K562 (cell line): ENCODE results near the gene CDK14. TPM values are rescaled to one million over a fixed set of nuclear protein-coding genes. Genes with fewer than 3 reads are reported as not detected.

Experiments
- ARHGAP35 ChIP-seq: fragments of 450-650 bp; IDR thresholded peaks from 2 replicates; pipeline ENCODE4 v1.6.1; 2018; ENCODE audit not compliant: partially characterized antibody
- BRCA1 ChIP-seq, 2 experiments: fragments of 450-650 bp in 1 of 2; sonication (generic) in 1 of 2; formaldehyde crosslinking in 1 of 2; IDR thresholded peaks; 2 replicates each; pipeline versions ENCODE4 v1.5.0 to v1.6.1; 2017 to 2020; ENCODE audit warnings: mild to moderate bottlenecking in 1 of 2, missing genetic modification reagents in 1 of 2
- CREB1 ChIP-seq, 2 experiments: sonication (generic) in 1 of 2; formaldehyde crosslinking in 1 of 2; IDR thresholded peaks; 2 replicates each; pipeline versions ENCODE4 v1.6.1 to v1.8.0; 2012 to 2022; ENCODE audit warnings: inconsistent platforms in 1 of 2, mild to moderate bottlenecking in 1 of 2, missing genetic modification reagents in 1 of 2, moderate library complexity in 1 of 2
- ELF1 ChIP-seq: fragments of 200-800 bp; sonication (Bioruptor generic); IDR thresholded peaks from 2 replicates; pipeline ENCODE4 v1.6.1; 2016; ENCODE audit warnings: missing genetic modification characterization, missing compliant biosample characterization
- ESRRB ChIP-seq: fragments of 250-450 bp; sonication (Bioruptor Pico); IDR thresholded peaks from 2 replicates; pipeline ENCODE4 v1.5.0; 2020; ENCODE audit warnings: mild to moderate bottlenecking, moderate library complexity, borderline replicate concordance
- HNRNPL ChIP-seq: fragments of 200-400 bp; formaldehyde crosslinking; IDR thresholded peaks from 2 replicates; pipeline ENCODE4 v1.6.1; 2017; ENCODE audit warnings: low read depth, mild to moderate bottlenecking, low read length
- MEF2A ChIP-seq: IDR thresholded peaks from 2 replicates; pipeline ENCODE4 v1.6.1; 2011; ENCODE audit warnings: low read depth, mild to moderate bottlenecking, low read length, moderate library complexity; ENCODE audit not compliant: control insufficient read depth
- MEIS2 ChIP-seq: fragments of 450-650 bp; IDR thresholded peaks from 2 replicates; pipeline ENCODE4 v1.6.1; 2014; ENCODE audit warnings: mild to moderate bottlenecking; ENCODE audit not compliant: partially characterized antibody
- NUFIP1 ChIP-seq: fragments of 450-650 bp; IDR thresholded peaks from 2 replicates; pipeline ENCODE4 v1.6.1; 2018; ENCODE audit not compliant: partially characterized antibody
- PHTF2 ChIP-seq: fragments of 250-450 bp; sonication (Bioruptor Pico); IDR thresholded peaks from 2 replicates; pipeline ENCODE4 v1.5.0; 2021; ENCODE audit warnings: mild to moderate bottlenecking
- TSC22D4 ChIP-seq: fragments of 450-650 bp; IDR thresholded peaks from 2 replicates; pipeline ENCODE4 v1.6.1; 2016; ENCODE audit warnings: missing genetic modification characterization, missing biosample characterization, control low read depth
- U2AF2 ChIP-seq: fragments of 200-400 bp; formaldehyde crosslinking; optimal IDR thresholded peaks from 2 replicates; pipeline ENCODE3; 2017; ENCODE audit warnings: low read depth, mild to moderate bottlenecking, low read length
- ZKSCAN1 ChIP-seq: fragments of 150-350 bp; IDR thresholded peaks from 2 replicates; pipeline ENCODE4 v1.6.1; 2016; ENCODE audit warnings: low read depth, low read length
- ZMIZ1 ChIP-seq, 2 experiments: fragments of 150-350 bp in 1 of 2; IDR thresholded peaks; 2 replicates each; pipeline ENCODE4 v1.6.1; 2012 to 2016; ENCODE audit warnings: low read depth in 2 of 2, low read length in 2 of 2, mild to moderate bottlenecking in 1 of 2, moderate library complexity in 1 of 2
- ZNF398 ChIP-seq: fragments of 250-450 bp; sonication (Bioruptor Pico); IDR thresholded peaks from 2 replicates; pipeline ENCODE4 v1.8.0; 2021; ENCODE audit warnings: moderate library complexity, mild to moderate bottlenecking, inconsistent platforms
- polyA plus RNA-seq, 8 experiments: library from polyadenylated mRNA; depleted of rRNA in 4 of 8; stranded (reverse) in 5 of 8; unstranded in 3 of 8; fragments of >200 nt; fragmentation: Nextera tagmentation in 2 of 8; fragmentation: Illumina TruSeq in 1 of 8; extraction: Ambion mirVana in 2 of 8; extraction: Trizol in 1 of 8; gene quantifications; 2 replicates each; pipeline versions ENCODE4 v1.2.1 to v1.2.3, GENCODE V29; 2011 to 2014; ENCODE audit warnings: inconsistent platforms in 1 of 8, missing spikeins in 1 of 8
- total RNA-seq, 7 experiments: library from RNA; depleted of rRNA in 6 of 7; stranded (reverse); fragments of >200 nt in 6 of 7; fragmentation: Illumina TruSeq in 2 of 7; extraction: Trizol in 2 of 7; gene quantifications; 2 replicates each; pipeline versions ENCODE4 v1.2.1 to v1.2.3, GENCODE V29; 2011 to 2021; ENCODE audit warnings: low replicate concordance in 1 of 7

CDK14 gene
- total and polyA plus RNA-seq, 9 of the 15 experiments (the other 6 are each of a cell fraction or from before 2014, with no cell fraction given), result 0.03 to 0.91 (median 0.16) TPM

- no peak for TF ChIP-seq ZMIZ1 (IDR thresholded peaks at IDR 0.05; ENCODE audit: low read depth in 2 of 2, low read length in 2 of 2)
- no peak for TF ChIP-seq ARHGAP35
- TF ChIP-seq ZKSCAN1, result no peak
- no peak for TF ChIP-seq ELF1 (tag)
- TF ChIP-seq CREB1 (IDR thresholded peaks at IDR 0.05), result no peak
- no peak for TF ChIP-seq CREB1 (CRISPR knock-in tag; IDR thresholded peaks at IDR 0.05)
- TF ChIP-seq BRCA1 (IDR thresholded peaks at IDR 0.05), result no peak
- no peak for TF ChIP-seq BRCA1 (CRISPR knock-in tag; IDR thresholded peaks at IDR 0.05)
- TF ChIP-seq MEIS2, result no peak
- no peak for TF ChIP-seq PHTF2
- no peak for TF ChIP-seq TSC22D4 (tag)
- TF ChIP-seq MEF2A, result no peak
- no peak for TF ChIP-seq ESRRB (CRISPR knock-in tag)
- TF ChIP-seq NUFIP1, result no peak
- no peak for TF ChIP-seq U2AF2
- no peak for TF ChIP-seq ZNF398
- no peak for TF ChIP-seq HNRNPL
Measured at GRCh38 chr7:90944021-90944420, 347.9 kb downstream of the CDK14 start (continued).
